K562 (cell line): Measurements from ENCODE around the gene ATG12. TPM values are rescaled to one million over a fixed set of nuclear protein-coding genes. Genes with fewer than 3 reads are reported as not detected.
A peak's percentile ranks its signal among the peaks of the same experiment; 100 is the strongest.

ENCODE experiments used
- ATAC-seq: fragments of 200-7000 bp; cut with Tn5 transposase; 3 replicates; pipeline ENCODE4 v1.9.1; 2020; ENCODE audit warnings: moderate library complexity
- BruUV-seq: library from RNA; stranded (reverse); fragments of 400-500 nt; replicated peaks from 2 replicates; lab custom pipeline; 2021; lab: Mats Ljungman, UMichigan
- CTCF ChIA-PET: fragments of 300-600 bp; formaldehyde crosslinking; extraction: SDS; loops from one replicate; lab custom pipeline; 2021; ENCODE audit warnings: low intra/inter-chr PET ratio; lab: Yijun Ruan, JAX
- POLR2A ChIA-PET: fragments of 300-600, 350-650 bp; sonication (Branson Sonifier 250); formaldehyde crosslinking; extraction: SDS; loops from one replicate; lab custom pipeline; 2021; ENCODE audit warnings: antibody characterized with exemption, inconsistent platforms; lab: Yijun Ruan, JAX
- DNase-seq, 4 experiments: peaks; one replicate each; pipeline versions ENCODE4 v3.0.0 to v3.0.0-alpha.2; 2011 to 2018; ENCODE audit warnings: low spot score in 3 of 4, mixed read lengths in 3 of 4; ENCODE audit errors: extremely low read depth in 1 of 4
- FAIRE-seq: peaks from 2 replicates; lab custom pipeline; 2011; peaks lifted over from hg19 to GRCh38; lab: Jason Lieb, UNC
- H2AFZ ChIP-seq: 2 replicates; pipeline ENCODE4 v1.6.0; 2011; ENCODE audit warnings: low read depth, low read length, control low read depth, inconsistent platforms
- H3K27ac ChIP-seq: fragments of 200-600 bp; 3 replicates; pipeline ENCODE4 v1.8.0; 2011; ENCODE audit warnings: low read depth, mild to moderate bottlenecking, control low read depth, inconsistent platforms, low read length, moderate library complexity, mixed read lengths; ENCODE audit errors: extremely low read depth
- H3K27me3 ChIP-seq, 2 experiments: fragments of 300-600 bp in 1 of 2; 2 replicates in 1 of 2; 3 replicates in 1 of 2; pipeline versions ENCODE4 v1.6.0 to v1.8.0; 2011; ENCODE audit warnings: inconsistent platforms in 2 of 2, low read length in 2 of 2, mild to moderate bottlenecking in 1 of 2, mixed read lengths in 1 of 2, moderate library complexity in 1 of 2; ENCODE audit not compliant: control insufficient read depth in 2 of 2, insufficient read depth in 2 of 2
- H3K36me3 ChIP-seq: fragments of 300-600 bp; 3 replicates; pipeline ENCODE4 v1.8.0; 2011; ENCODE audit warnings: mild to moderate bottlenecking, low read length, inconsistent platforms; ENCODE audit not compliant: control insufficient read depth, insufficient read depth
- H3K4me1 ChIP-seq, 2 experiments: fragments of 200-600 bp in 1 of 2; replicated peaks in 1 of 2; 2 replicates in 1 of 2; 3 replicates in 1 of 2; pipeline versions ENCODE4 v1.5.1 to v1.8.0; 2011; ENCODE audit warnings: inconsistent platforms in 2 of 2, low read length in 2 of 2, mild to moderate bottlenecking in 1 of 2, mixed read lengths in 1 of 2, moderate library complexity in 1 of 2; ENCODE audit not compliant: control insufficient read depth in 2 of 2, insufficient read depth in 2 of 2
- H3K4me2 ChIP-seq: 2 replicates; pipeline ENCODE4 v1.6.1; 2011; ENCODE audit warnings: low read length, control low read depth, inconsistent platforms, mixed read lengths; ENCODE audit not compliant: insufficient read depth
- H3K4me3 ChIP-seq: fragments of 200-600 bp; sonication (generic), shearing (Covaris generic); 2 replicates; pipeline ENCODE4 v1.5.1; 2016; ENCODE audit warnings: control low read depth, inconsistent platforms
- H3K79me2 ChIP-seq: fragments of 200-600 bp; 3 replicates; pipeline ENCODE4 v1.8.0; 2011; ENCODE audit warnings: low read length, inconsistent platforms; ENCODE audit not compliant: control insufficient read depth, insufficient read depth
- H3K9ac ChIP-seq, 2 experiments: 2 replicates each; pipeline versions ENCODE4 v1.6.0 to v1.6.1; 2011; ENCODE audit warnings: low read depth in 2 of 2, low read length in 2 of 2, control low read depth in 1 of 2, inconsistent platforms in 1 of 2, mild to moderate bottlenecking in 1 of 2, mixed read lengths in 1 of 2; ENCODE audit not compliant: insufficient read depth in 1 of 2
- H3K9me1 ChIP-seq: one replicate; pipeline ENCODE4 v1.6.0; 2011; ENCODE audit warnings: inconsistent platforms, mild to moderate bottlenecking, low read length, moderate library complexity; ENCODE audit not compliant: control insufficient read depth, insufficient read depth
- H3K9me3 ChIP-seq: replicated peaks from 2 replicates; pipeline ENCODE4 v1.5.1; 2011; ENCODE audit warnings: low read depth, low read length, inconsistent platforms; ENCODE audit not compliant: control insufficient read depth, insufficient read depth
- H4K20me1 ChIP-seq: replicated peaks from 2 replicates; pipeline ENCODE4 v1.6.1; 2011; ENCODE audit warnings: low read length, inconsistent platforms, mixed read lengths; ENCODE audit not compliant: control insufficient read depth, insufficient read depth
- CEBPB ChIP-seq: fragments of 450-650 bp; IDR thresholded peaks from 2 replicates; pipeline ENCODE4 v1.6.1; 2016; ENCODE audit warnings: missing genetic modification characterization, missing compliant biosample characterization
- CEBPG ChIP-seq, 3 experiments: fragments of 200-800 bp in 1 of 3; sonication (Bioruptor generic) in 1 of 3; sonication (generic) in 1 of 3; formaldehyde crosslinking in 1 of 3; IDR thresholded peaks in 2 of 3; conservative IDR thresholded peaks in 1 of 3; 2 replicates each; pipeline versions ENCODE4 v1.6.1 to v1.8.0; 2016 to 2022; ENCODE audit warnings: missing compliant biosample characterization in 2 of 3, missing genetic modification characterization in 2 of 3, mild to moderate bottlenecking in 1 of 3, missing genetic modification reagents in 1 of 3
- NFATC3 ChIP-seq: fragments of 450-650 bp; IDR thresholded peaks from 2 replicates; pipeline ENCODE4 v1.6.1; 2017; ENCODE audit warnings: mild to moderate bottlenecking
- NUFIP1 ChIP-seq: fragments of 450-650 bp; IDR thresholded peaks from 2 replicates; pipeline ENCODE4 v1.6.1; 2018; ENCODE audit not compliant: partially characterized antibody
- XRCC4 ChIP-seq: IDR thresholded peaks from one replicate; pipeline ENCODE4 v1.6.1; 2011; ENCODE audit not compliant: insufficient read depth, insufficient read length; ENCODE audit errors: extremely low read depth
- ZNF384 ChIP-seq: IDR thresholded peaks from 2 replicates; pipeline ENCODE4 v1.6.1; 2012; ENCODE audit warnings: low read depth, low read length, improper control_type of control experiment
- ZNF586 ChIP-seq: fragments of 450-650 bp; formaldehyde crosslinking; conservative IDR thresholded peaks from 2 replicates; pipeline ENCODE4 v1.4.0; 2020; ENCODE audit warnings: mild to moderate bottlenecking, moderate library complexity
- WGBS: fragments of 100-300 bp; shearing (Covaris generic); methylation state at CpG from one replicate; pipeline ENCODE4 v1.1.6; 2016; ENCODE audit warnings: low coverage, mixed read lengths; ENCODE audit not compliant: insufficient coverage; ENCODE audit errors: missing lambda C conversion rate; 5-methylcytosine and 5-hydroxymethylcytosine counted together
- in situ Hi-C: fragments of 300-500 bp; cut with MboI; formaldehyde crosslinking; loops from 4 replicates; pipeline ENCODE4 v1.15.0; 2018; ENCODE audit warnings: inconsistent platforms, mixed read lengths
- intact Hi-C: fragments of 100-400 bp; cut with micrococcal nuclease; formaldehyde crosslinking; loops from 2 replicates; pipeline ENCODE4 v1.14.2; 2022
- polyA plus RNA-seq, 8 experiments: library from polyadenylated mRNA; depleted of rRNA in 4 of 8; stranded (reverse) in 5 of 8; unstranded in 3 of 8; fragments of >200 nt; fragmentation: Nextera tagmentation in 2 of 8; fragmentation: Illumina TruSeq in 1 of 8; extraction: Ambion mirVana in 2 of 8; extraction: Trizol in 1 of 8; gene quantifications; 2 replicates each; pipeline versions ENCODE4 v1.2.1 to v1.2.3, GENCODE V29; 2011 to 2014; ENCODE audit warnings: inconsistent platforms in 1 of 8, missing spikeins in 1 of 8
- total RNA-seq, 7 experiments: library from RNA; depleted of rRNA in 6 of 7; stranded (reverse); fragments of >200 nt in 6 of 7; fragmentation: Illumina TruSeq in 2 of 7; extraction: Trizol in 2 of 7; gene quantifications; 2 replicates each; pipeline versions ENCODE4 v1.2.1 to v1.2.3, GENCODE V29; 2011 to 2021; ENCODE audit warnings: low replicate concordance in 1 of 7
- TF ChIP-seq, protein P1 (sequence below), 2 experiments: IDR thresholded peaks; 2 replicates each; pipeline ENCODE4 v1.6.1; 2012; ENCODE audit warnings: improper control_type of control experiment in 2 of 2, low read depth in 2 of 2, low read length in 2 of 2, borderline replicate concordance in 1 of 2
- TF ChIP-seq, protein P2 (sequence below): fragments of 450-650 bp; IDR thresholded peaks from 2 replicates; pipeline ENCODE4 v1.6.1; 2017; ENCODE audit warnings: antibody characterized with exemption, mild to moderate bottlenecking

ATG12 gene
- total and polyA plus RNA-seq, 9 of the 15 experiments (the other 6 are each of a cell fraction or from before 2014, with no cell fraction given): 21.6 to 132 (median 61.3) TPM

DNA sequence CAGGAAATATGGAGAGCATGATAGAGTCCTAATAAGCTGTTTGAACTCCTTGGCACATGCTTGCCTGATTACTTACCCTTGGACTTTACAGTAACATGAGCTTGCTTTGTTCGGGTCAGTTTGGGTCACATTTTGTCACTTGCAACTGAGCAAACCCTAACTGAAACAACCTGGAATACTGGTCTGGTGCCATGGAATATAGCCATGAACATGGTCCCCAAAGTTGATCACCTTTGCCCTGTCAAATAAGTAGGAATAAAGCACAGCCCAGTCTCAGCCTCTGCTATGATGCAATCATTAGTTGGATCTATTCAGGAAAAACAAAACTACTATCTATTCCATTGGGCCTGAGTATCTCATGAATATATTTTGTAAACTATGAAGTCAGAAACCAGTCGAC is 43.1 kb downstream of the ATG12 start:
- TF ChIP-seq ZNF586 (CRISPR knock-in tag) (no peak), ZNF384 (no peak), CEBPB (0 out of 2 replicates have a peak, but pooled peaks have one; percentile 30), NFATC3 (no peak), XRCC4 (no peak), CEBPG (CRISPR knock-in tag; IDR thresholded peaks at IDR 0.05) (no peak), CEBPG (tag; conservative IDR thresholded peaks at IDR 0.05 in 1 of 2, IDR thresholded peaks at IDR 0.05 in 1 of 2) (peak in 1 of 2 experiments; percentile 63; a peak in 2 of 4 replicates), NUFIP1 (no peak)
- TF ChIP-seq, protein P1, sequence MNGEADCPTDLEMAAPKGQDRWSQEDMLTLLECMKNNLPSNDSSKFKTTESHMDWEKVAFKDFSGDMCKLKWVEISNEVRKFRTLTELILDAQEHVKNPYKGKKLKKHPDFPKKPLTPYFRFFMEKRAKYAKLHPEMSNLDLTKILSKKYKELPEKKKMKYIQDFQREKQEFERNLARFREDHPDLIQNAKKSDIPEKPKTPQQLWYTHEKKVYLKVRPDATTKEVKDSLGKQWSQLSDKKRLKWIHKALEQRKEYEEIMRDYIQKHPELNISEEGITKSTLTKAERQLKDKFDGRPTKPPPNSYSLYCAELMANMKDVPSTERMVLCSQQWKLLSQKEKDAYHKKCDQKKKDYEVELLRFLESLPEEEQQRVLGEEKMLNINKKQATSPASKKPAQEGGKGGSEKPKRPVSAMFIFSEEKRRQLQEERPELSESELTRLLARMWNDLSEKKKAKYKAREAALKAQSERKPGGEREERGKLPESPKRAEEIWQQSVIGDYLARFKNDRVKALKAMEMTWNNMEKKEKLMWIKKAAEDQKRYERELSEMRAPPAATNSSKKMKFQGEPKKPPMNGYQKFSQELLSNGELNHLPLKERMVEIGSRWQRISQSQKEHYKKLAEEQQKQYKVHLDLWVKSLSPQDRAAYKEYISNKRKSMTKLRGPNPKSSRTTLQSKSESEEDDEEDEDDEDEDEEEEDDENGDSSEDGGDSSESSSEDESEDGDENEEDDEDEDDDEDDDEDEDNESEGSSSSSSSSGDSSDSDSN (IDR thresholded peaks at IDR 0.05; ENCODE audit: borderline replicate concordance in 1 of 2, low read depth in 2 of 2, low read length in 2 of 2): no peak
- TF ChIP-seq, protein P2, sequence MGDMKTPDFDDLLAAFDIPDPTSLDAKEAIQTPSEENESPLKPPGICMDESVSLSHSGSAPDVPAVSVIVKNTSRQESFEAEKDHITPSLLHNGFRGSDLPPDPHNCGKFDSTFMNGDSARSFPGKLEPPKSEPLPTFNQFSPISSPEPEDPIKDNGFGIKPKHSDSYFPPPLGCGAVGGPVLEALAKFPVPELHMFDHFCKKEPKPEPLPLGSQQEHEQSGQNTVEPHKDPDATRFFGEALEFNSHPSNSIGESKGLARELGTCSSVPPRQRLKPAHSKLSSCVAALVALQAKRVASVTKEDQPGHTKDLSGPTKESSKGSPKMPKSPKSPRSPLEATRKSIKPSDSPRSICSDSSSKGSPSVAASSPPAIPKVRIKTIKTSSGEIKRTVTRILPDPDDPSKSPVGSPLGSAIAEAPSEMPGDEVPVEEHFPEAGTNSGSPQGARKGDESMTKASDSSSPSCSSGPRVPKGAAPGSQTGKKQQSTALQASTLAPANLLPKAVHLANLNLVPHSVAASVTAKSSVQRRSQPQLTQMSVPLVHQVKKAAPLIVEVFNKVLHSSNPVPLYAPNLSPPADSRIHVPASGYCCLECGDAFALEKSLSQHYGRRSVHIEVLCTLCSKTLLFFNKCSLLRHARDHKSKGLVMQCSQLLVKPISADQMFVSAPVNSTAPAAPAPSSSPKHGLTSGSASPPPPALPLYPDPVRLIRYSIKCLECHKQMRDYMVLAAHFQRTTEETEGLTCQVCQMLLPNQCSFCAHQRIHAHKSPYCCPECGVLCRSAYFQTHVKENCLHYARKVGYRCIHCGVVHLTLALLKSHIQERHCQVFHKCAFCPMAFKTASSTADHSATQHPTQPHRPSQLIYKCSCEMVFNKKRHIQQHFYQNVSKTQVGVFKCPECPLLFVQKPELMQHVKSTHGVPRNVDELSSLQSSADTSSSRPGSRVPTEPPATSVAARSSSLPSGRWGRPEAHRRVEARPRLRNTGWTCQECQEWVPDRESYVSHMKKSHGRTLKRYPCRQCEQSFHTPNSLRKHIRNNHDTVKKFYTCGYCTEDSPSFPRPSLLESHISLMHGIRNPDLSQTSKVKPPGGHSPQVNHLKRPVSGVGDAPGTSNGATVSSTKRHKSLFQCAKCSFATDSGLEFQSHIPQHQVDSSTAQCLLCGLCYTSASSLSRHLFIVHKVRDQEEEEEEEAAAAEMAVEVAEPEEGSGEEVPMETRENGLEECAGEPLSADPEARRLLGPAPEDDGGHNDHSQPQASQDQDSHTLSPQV: no peak
- TF ChIP-seq, all 486 proteins: peak for 2
- POLR2A ChIA-PET: no interaction called here
- no peak overlapping the region for H2AFZ ChIP-seq
- ATAC-seq (no peak), DNase-seq (no peak), FAIRE-seq (no peak)
- H3K27ac ChIP-seq: no peak overlapping the region
- H3K9me3 ChIP-seq: no peaks in the 10 kb centered on the region
- no peaks in the 10 kb centered on the region for H3K79me2 ChIP-seq
- in situ Hi-C loops: no loop called here
- intact Hi-C loops: no loop called here
- CTCF ChIA-PET: no interaction called here
- no peaks in the 10 kb centered on the region for H4K20me1 ChIP-seq
- no peaks in the 10 kb centered on the region for H3K4me1 ChIP-seq
- H3K27me3 ChIP-seq: peaks cover 0 to 5% of the 10 kb centered on the region in 2 experiments; a peak in 2 of 5 replicates
- H3K4me2 ChIP-seq: no peak overlapping the region
- no peak overlapping the region for H3K4me3 ChIP-seq
- no TSS peak for BruUV-seq
- H3K36me3 ChIP-seq: no peaks in the 10 kb centered on the region
- no peak overlapping the region for H3K9ac ChIP-seq
- 0% methylated on average over 2 of the region's 2 CpGs for WGBS
- H3K9me1 ChIP-seq: no peaks in the 10 kb centered on the region
